Measurements from ENCODE around the gene OSBPL6.

GRCh38 chr2:178297091-178297411, 102.7 kb downstream of the OSBPL6 start:
- TF ChIP-seq, protein P1, sequence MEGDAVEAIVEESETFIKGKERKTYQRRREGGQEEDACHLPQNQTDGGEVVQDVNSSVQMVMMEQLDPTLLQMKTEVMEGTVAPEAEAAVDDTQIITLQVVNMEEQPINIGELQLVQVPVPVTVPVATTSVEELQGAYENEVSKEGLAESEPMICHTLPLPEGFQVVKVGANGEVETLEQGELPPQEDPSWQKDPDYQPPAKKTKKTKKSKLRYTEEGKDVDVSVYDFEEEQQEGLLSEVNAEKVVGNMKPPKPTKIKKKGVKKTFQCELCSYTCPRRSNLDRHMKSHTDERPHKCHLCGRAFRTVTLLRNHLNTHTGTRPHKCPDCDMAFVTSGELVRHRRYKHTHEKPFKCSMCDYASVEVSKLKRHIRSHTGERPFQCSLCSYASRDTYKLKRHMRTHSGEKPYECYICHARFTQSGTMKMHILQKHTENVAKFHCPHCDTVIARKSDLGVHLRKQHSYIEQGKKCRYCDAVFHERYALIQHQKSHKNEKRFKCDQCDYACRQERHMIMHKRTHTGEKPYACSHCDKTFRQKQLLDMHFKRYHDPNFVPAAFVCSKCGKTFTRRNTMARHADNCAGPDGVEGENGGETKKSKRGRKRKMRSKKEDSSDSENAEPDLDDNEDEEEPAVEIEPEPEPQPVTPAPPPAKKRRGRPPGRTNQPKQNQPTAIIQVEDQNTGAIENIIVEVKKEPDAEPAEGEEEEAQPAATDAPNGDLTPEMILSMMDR (IDR thresholded peaks at IDR 0.05): no peak
- TF ChIP-seq POLR2A (IDR thresholded peaks at IDR 0.05): no peak

Data from esophagus squamous epithelium (tissue), 4 donors.